Adrenal gland (tissue), 5 donors: ENCODE measurements around the gene GALNT12.

Experiments used
- CTCF ChIP-seq, 6 experiments: fragments of 450-650 bp in 4 of 6; fragments of 200-600 bp in 2 of 6; sonication (generic) in 1 of 6; IDR thresholded peaks; 1 replicate in 5 of 6; 2 replicates in 1 of 6; pipeline versions ENCODE4 v1.5.1 to v1.8.0; 2016 to 2021; ENCODE audit warnings: antibody characterized with exemption in 6 of 6, mild to moderate bottlenecking in 2 of 6, moderate library complexity in 1 of 6
- POLR2A ChIP-seq, 2 donors: fragments of 450-650 bp; IDR thresholded peaks; one replicate each; pipeline ENCODE4 v1.6.1; 2017; ENCODE audit warnings: antibody characterized with exemption in 2 of 2, mild to moderate bottlenecking in 2 of 2, moderate library complexity in 1 of 2
- donor health status: DM: no; HTN: no; CAD: no.

- TF ChIP-seq CTCF (IDR thresholded peaks at IDR 0.05) (no peak), POLR2A (IDR thresholded peaks at IDR 0.05) (no peak)
These were observed 19.2 kb downstream of the GALNT12 start for GRCh38 chr9:98826716-98827115.
